GM12878 (cell line): ENCODE measurements around the gene STRBP. TPM values are rescaled to one million over a fixed set of nuclear protein-coding genes. Genes with fewer than 3 reads are reported as not detected.
"Not testable (repeated sequence)": the region's sequence is repeated elsewhere in the genome, so short reads cannot be mapped to it uniquely, and the experiment has no call there.

Source experiments
- ATAC-seq: fragments of 200-7000 bp; cut with Tn5 transposase; 3 replicates; pipeline ENCODE4 v1.9.1; 2020; ENCODE audit warnings: mild to moderate bottlenecking, moderate library complexity
- BruUV-seq: library from RNA; stranded (reverse); fragments of 400-500 nt; replicated peaks from 2 replicates; lab custom pipeline; 2021; lab: Mats Ljungman, UMichigan
- CTCF ChIA-PET: fragments of 300-600 bp; sonication (Branson Sonifier 250); formaldehyde crosslinking; extraction: SDS; loops from one replicate; lab custom pipeline; 2021; ENCODE audit warnings: inconsistent platforms; lab: Yijun Ruan, JAX
- POLR2A ChIA-PET: fragments of 350-600 bp; formaldehyde crosslinking; extraction: SDS; loops from one replicate; lab custom pipeline; 2021; ENCODE audit warnings: inconsistent platforms; lab: Charles Lee
- RAD21 ChIA-PET: fragments of 300-600 bp; sonication (Branson Sonifier 250); formaldehyde crosslinking; loops from one replicate; lab custom pipeline; 2023; ENCODE audit warnings: antibody characterized with exemption; ENCODE audit not compliant: unreplicated experiment; lab: Charles Lee
- SMC1A ChIA-PET: fragments of 300-600 bp; sonication (Branson Sonifier 250); formaldehyde crosslinking; loops from one replicate; lab custom pipeline; 2023; ENCODE audit not compliant: unreplicated experiment, uncharacterized antibody; lab: Charles Lee
- DNase-seq: peaks from one replicate; pipeline ENCODE4 v3.0.0-alpha.2; 2011; ENCODE audit warnings: low read depth, low spot score
- FAIRE-seq: peaks from 3 replicates; lab custom pipeline; 2011; peaks lifted over from hg19 to GRCh38; lab: Jason Lieb, UNC
- H2AFZ ChIP-seq: 2 replicates; pipeline ENCODE4 v1.6.0; 2011; ENCODE audit warnings: low read depth, low read length, control low read depth; ENCODE audit not compliant: control insufficient read depth
- H3K27ac ChIP-seq: 2 replicates; pipeline ENCODE4 v1.5.1; 2011; ENCODE audit warnings: control low read depth; ENCODE audit not compliant: control insufficient read depth, insufficient read depth
- H3K27me3 ChIP-seq, 2 experiments: replicated peaks in 1 of 2; 2 replicates each; pipeline versions ENCODE4 v1.6.0 to v1.6.1; 2011; ENCODE audit warnings: low read length in 1 of 2; ENCODE audit not compliant: control insufficient read depth in 2 of 2, insufficient read depth in 2 of 2
- H3K36me3 ChIP-seq, 2 experiments: 2 replicates each; pipeline ENCODE4 v1.5.1; 2011; ENCODE audit warnings: low read length in 1 of 2; ENCODE audit not compliant: control insufficient read depth in 2 of 2, insufficient read depth in 2 of 2
- H3K4me1 ChIP-seq: 2 replicates; pipeline ENCODE4 v1.6.1; 2011; ENCODE audit warnings: mild to moderate bottlenecking, low read length, moderate library complexity, mixed read lengths; ENCODE audit not compliant: control insufficient read depth, insufficient read depth
- H3K4me2 ChIP-seq: 2 replicates; pipeline ENCODE4 v1.6.0; 2011; ENCODE audit warnings: control low read depth; ENCODE audit not compliant: control insufficient read depth, insufficient read depth
- H3K4me3 ChIP-seq: fragments of 200-600 bp; sonication (generic); 2 replicates; pipeline ENCODE4 v1.5.1; 2016
- H3K79me2 ChIP-seq: 2 replicates; pipeline ENCODE4 v1.6.0; 2011; ENCODE audit warnings: low read length; ENCODE audit not compliant: control insufficient read depth, insufficient read depth
- H3K9ac ChIP-seq: 2 replicates; pipeline ENCODE4 v1.8.0; 2011; ENCODE audit warnings: low read length, control low read depth, mixed read lengths; ENCODE audit not compliant: control insufficient read depth, insufficient read depth
- H3K9me3 ChIP-seq: replicated peaks from 3 replicates; pipeline ENCODE4 v1.5.1; 2011; ENCODE audit warnings: mild to moderate bottlenecking, low read length; ENCODE audit not compliant: control insufficient read depth, insufficient read depth
- H4K20me1 ChIP-seq: 2 replicates; pipeline ENCODE4 v1.6.0; 2011; ENCODE audit not compliant: control insufficient read depth, insufficient read depth
- BCL11A ChIP-seq: IDR thresholded peaks from 2 replicates; pipeline ENCODE4 v1.6.1; 2011; ENCODE audit warnings: low read depth, low read length
- CEBPB ChIP-seq, 2 experiments: fragments of 150-350 bp in 1 of 2; IDR thresholded peaks; 2 replicates each; pipeline ENCODE4 v1.6.1; 2012 to 2014; ENCODE audit warnings: low read depth in 2 of 2, low read length in 2 of 2, borderline replicate concordance in 1 of 2, inconsistent platforms in 1 of 2
- CREB1 ChIP-seq: IDR thresholded peaks from 2 replicates; pipeline ENCODE4 v1.6.1; 2012; ENCODE audit warnings: low read depth, mild to moderate bottlenecking, inconsistent platforms
- HCFC1 ChIP-seq: fragments of 150-350 bp; IDR thresholded peaks from 2 replicates; pipeline ENCODE4 v1.6.1; 2014; ENCODE audit warnings: low read length
- JUNB ChIP-seq: IDR thresholded peaks from 2 replicates; pipeline ENCODE4 v1.6.1; 2016; ENCODE audit warnings: antibody characterized with exemption, mild to moderate bottlenecking
- MEF2A ChIP-seq: IDR thresholded peaks from 2 replicates; pipeline ENCODE4 v1.6.1; 2011; ENCODE audit warnings: low read depth, mild to moderate bottlenecking, low read length, moderate library complexity; ENCODE audit not compliant: insufficient read depth
- ZNF592 ChIP-seq: fragments of 450-650 bp; IDR thresholded peaks from 2 replicates; pipeline ENCODE4 v1.6.1; 2017; ENCODE audit warnings: mild to moderate bottlenecking, moderate library complexity
- ZNF622 ChIP-seq: fragments of 450-650 bp; IDR thresholded peaks from 2 replicates; pipeline ENCODE4 v1.6.1; 2017; ENCODE audit warnings: mild to moderate bottlenecking, inconsistent platforms
- ZZZ3 ChIP-seq: IDR thresholded peaks from 2 replicates; pipeline ENCODE4 v1.6.1; 2011; ENCODE audit warnings: low read depth; ENCODE audit not compliant: control insufficient read depth, insufficient read length
- WGBS: methylation state at CpG from one replicate; pipeline ENCODE4 v1.1.6; 2016; ENCODE audit warnings: low lambda C conversion rate; ENCODE audit not compliant: insufficient replicate concordance, insufficient coverage; ENCODE audit errors: missing lambda C conversion rate; 5-methylcytosine and 5-hydroxymethylcytosine counted together
- in situ Hi-C: fragments of 300-500 bp; cut with MboI; formaldehyde crosslinking; loops from 9 replicates; pipeline ENCODE4 v1.14.3; 2018; ENCODE audit warnings: mixed read lengths
- intact Hi-C: fragments of 100-400 bp; cut with micrococcal nuclease; formaldehyde crosslinking; loops from one replicate; pipeline ENCODE4 v1.14.2; 2022; ENCODE audit not compliant: unreplicated experiment
- polyA plus RNA-seq, 11 experiments: library from polyadenylated mRNA; depleted of rRNA in 4 of 11; unstranded in 6 of 11; stranded (reverse) in 5 of 11; fragments of >200 nt; fragmentation: Nextera tagmentation in 4 of 11; fragmentation: Illumina TruSeq in 1 of 11; extraction: Ambion mirVana in 4 of 11; extraction: Trizol in 1 of 11; gene quantifications; 1 replicate in 1 of 11; 2 replicates in 10 of 11; pipeline versions ENCODE4 v1.2.1 to v1.2.3, GENCODE V29; 2011 to 2016; ENCODE audit warnings: inconsistent platforms in 2 of 11, missing spikeins in 2 of 11, low read depth in 1 of 11
- total RNA-seq, 4 experiments: library from RNA; depleted of rRNA in 3 of 4; stranded (reverse); fragments of >200 nt in 3 of 4; fragmentation: Illumina TruSeq in 1 of 4; extraction: Trizol in 1 of 4; gene quantifications; 2 replicates each; pipeline versions ENCODE4 v1.2.1 to v1.2.3, GENCODE V29; 2013 to 2021

STRBP gene
- total and polyA plus RNA-seq, 10 of the 15 experiments (the other 5 are each of a cell fraction or from before 2014, with no cell fraction given) = 31.0 to 96.8 (median 71.4) TPM

- SMC1A ChIA-PET, H3K9ac ChIP-seq, H3K27me3 ChIP-seq, H3K79me2 ChIP-seq, H3K4me1 ChIP-seq, intact Hi-C loops, H4K20me1 ChIP-seq, H3K4me3 ChIP-seq, BruUV-seq, H3K4me2 ChIP-seq, RAD21 ChIA-PET, H3K36me3 ChIP-seq, in situ Hi-C loops, DNase-seq, ATAC-seq, CTCF ChIA-PET, FAIRE-seq, H3K9me3 ChIP-seq, H3K27ac ChIP-seq, H2AFZ ChIP-seq: not testable (repeated sequence)
- POLR2A ChIA-PET = interaction anchor here (1.3 kb wide), 1 partner anchor 32 kb away, joined by 3 read pairs; no protein-coding TSS in a partner anchor
- WGBS = 77% methylated on average over 13 of the region's 13 CpGs
Observed at GRCh38 chr9:123301936-123302335, 33.5 kb upstream of the STRBP start.

GRCh38 chr9:123300554-123300953 is 32.2 kb upstream of the STRBP start:
- Histone ChIP-seq H3K9ac (no peak overlapping the region), H3K27me3 (no peaks in the 10 kb centered on the region), H2AFZ (no peak overlapping the region), H3K36me3 (no peaks in the 10 kb centered on the region), H4K20me1 (no peaks in the 10 kb centered on the region)
- DNase-seq = no peak
- in situ Hi-C loops = no loop called here
- TF ChIP-seq CREB1 = no peak
- TF ChIP-seq ZZZ3 = no peak
- TF ChIP-seq ZNF622 = no peak
- TF ChIP-seq ZNF592 = no peak
- no peak for TF ChIP-seq HCFC1
- no peak for TF ChIP-seq JUNB
- no peak for TF ChIP-seq MEF2A
- TF ChIP-seq CEBPB (IDR thresholded peaks at IDR 0.05; ENCODE audit: borderline replicate concordance in 1 of 2, low read depth in 2 of 2, low read length in 2 of 2) = no peak
- TF ChIP-seq BCL11A = no peak
- TF ChIP-seq, all 136 proteins: peak for 0
- Histone ChIP-seq H3K79me2 (no peaks in the 10 kb centered on the region), H3K4me3 (no peak overlapping the region), H3K9me3 (no peaks in the 10 kb centered on the region), H3K4me2 (no peak overlapping the region), H3K27ac (no peak overlapping the region), H3K4me1 (peaks cover 4% of the 10 kb centered on the region)
- BruUV-seq = no TSS peak
- WGBS = 57% methylated on average over 3 of the region's 3 CpGs
- ChIA-PET POLR2A (interaction anchor here (1.3 kb wide), 1 partner anchor 30 kb away, joined by 3 read pairs; no protein-coding TSS in a partner anchor), RAD21 (interaction anchor here (1.2 kb wide), 1 partner anchor 18 kb away, joined by 3 read pairs; no protein-coding TSS in a partner anchor), SMC1A (no interaction called here), CTCF (interaction anchor here (0.7 kb wide), 1 partner anchor 15 kb away, joined by 3 read pairs; no protein-coding TSS in a partner anchor)
- FAIRE-seq = no peak
- no peak for ATAC-seq
- intact Hi-C loops = no loop called here
